CD8-positive, alpha-beta memory T cell (primary cell): ENCODE measurements around the gene PCNT. TPM values are rescaled to one million over a fixed set of nuclear protein-coding genes. Genes with fewer than 3 reads are reported as not detected.

ENCODE experiments used
- CTCF ChIA-PET: fragments of 350-600 bp; sonication (Branson Sonifier 250); formaldehyde crosslinking; loops from one replicate; lab custom pipeline; 2021; ENCODE audit warnings: antibody characterized with exemption; lab: Charles Lee
- POLR2A ChIA-PET: fragments of 350-600 bp; sonication (Branson Sonifier 250); formaldehyde crosslinking; loops from one replicate; lab custom pipeline; 2021; ENCODE audit warnings: antibody characterized with exemption; lab: Charles Lee
- DNase-seq, 5 donors: peaks; one replicate each; pipeline versions ENCODE4 v3.0.0 to v3.0.0-alpha.2; 2020 to 2022; ENCODE audit warnings: mixed read lengths in 1 of 5
- H3K27ac ChIP-seq: one replicate; pipeline ENCODE4 v1.7.0; 2013; ENCODE audit warnings: low read depth, mild to moderate bottlenecking, low read length, moderate library complexity
- H3K27me3 ChIP-seq: 2 replicates; pipeline ENCODE4 v1.7.0; 2013; ENCODE audit warnings: low read length, mild to moderate bottlenecking; ENCODE audit not compliant: insufficient read depth, poor library complexity, severe bottlenecking
- H3K36me3 ChIP-seq: 2 replicates; pipeline ENCODE4 v1.7.0; 2013; ENCODE audit warnings: mild to moderate bottlenecking, low read length, moderate library complexity; ENCODE audit not compliant: insufficient read depth
- H3K4me1 ChIP-seq: 2 replicates; pipeline ENCODE4 v1.7.0; 2013; ENCODE audit warnings: mild to moderate bottlenecking, low read length, moderate library complexity; ENCODE audit not compliant: insufficient read depth
- H3K4me3 ChIP-seq: 2 replicates; pipeline ENCODE4 v1.7.0; 2013; ENCODE audit warnings: mild to moderate bottlenecking, low read length
- H3K9me3 ChIP-seq: 2 replicates; pipeline ENCODE4 v1.7.0; 2013; ENCODE audit warnings: mild to moderate bottlenecking, low read length
- H3K27ac Mint-ChIP-seq, 8 donors: one replicate each; pipeline ENCODE4 v1.8.0; 2020 to 2021; ENCODE audit warnings: mixed read lengths in 8 of 8, mild to moderate bottlenecking in 6 of 8, inconsistent platforms in 3 of 8, moderate library complexity in 3 of 8
- H3K27me3 Mint-ChIP-seq, 2 donors: one replicate each; pipeline ENCODE4 v1.8.0; 2020 to 2021; ENCODE audit warnings: mixed read lengths in 2 of 2, mild to moderate bottlenecking in 1 of 2, moderate library complexity in 1 of 2
- H3K36me3 Mint-ChIP-seq, 3 donors: one replicate each; pipeline ENCODE4 v1.8.0; 2020 to 2021; ENCODE audit warnings: mixed read lengths in 3 of 3, inconsistent platforms in 1 of 3, mild to moderate bottlenecking in 1 of 3
- H3K4me1 Mint-ChIP-seq, 3 donors: one replicate each; pipeline ENCODE4 v1.8.0; 2020 to 2021; ENCODE audit warnings: mixed read lengths in 3 of 3, inconsistent platforms in 1 of 3, mild to moderate bottlenecking in 1 of 3
- H3K4me3 Mint-ChIP-seq, 7 donors: one replicate each; pipeline ENCODE4 v1.8.0; 2020 to 2021; ENCODE audit warnings: mixed read lengths in 7 of 7, mild to moderate bottlenecking in 6 of 7, moderate library complexity in 4 of 7, inconsistent platforms in 2 of 7
- H3K9me3 Mint-ChIP-seq, 5 donors: one replicate each; pipeline ENCODE4 v1.8.0; 2020 to 2022; ENCODE audit warnings: mixed read lengths in 5 of 5, mild to moderate bottlenecking in 3 of 5, moderate library complexity in 2 of 5, inconsistent platforms in 1 of 5
- polyA plus RNA-seq: library from polyadenylated mRNA; unstranded; fragments of 300-500 nt; fragmentation: Illumina TruSeq; gene quantifications from one replicate; pipeline ENCODE4 v1.2.3, GENCODE V29; 2021
- total RNA-seq, 2 experiments: library from RNA; stranded (reverse); gene quantifications; one replicate each; pipeline ENCODE4 v1.2.3, GENCODE V29; 2021

PCNT gene
- total and polyA plus RNA-seq, 3 experiments from 2014 or later: 27.1 to 60.1 (median 54.8) TPM

GRCh38 chr21:46468108-46468774, 144.3 kb downstream of the PCNT start:
- Mint-ChIP-seq H3K9me3 (no peaks in the 10 kb centered on the region), H3K4me3 (no peak overlapping the region), H3K27ac (peak overlapping the region in 6 of 8 donors; percentile 4 to 50 (median 14)), H3K27me3 (no peaks in the 10 kb centered on the region), H3K36me3 (peaks cover 0 to 33% (median 7%) of the 10 kb centered on the region in 3 donors), H3K4me1 (peaks cover 46 to 55% (median 51%) of the 10 kb centered on the region in 3 donors)
- Histone ChIP-seq H3K9me3 (no peaks in the 10 kb centered on the region), H3K36me3 (peaks cover 3% of the 10 kb centered on the region), H3K27me3 (no peaks in the 10 kb centered on the region), H3K4me1 (peaks cover 21% of the 10 kb centered on the region), H3K4me3 (no peak overlapping the region), H3K27ac (no peak overlapping the region)
- ChIA-PET POLR2A (no interaction called here), CTCF (interaction anchor here (1.0 kb wide), 1 partner anchor 9 kb away, joined by 4 read pairs; the partner anchor contains the start of gene DIP2A)
- no peak for DNase-seq

GRCh38 chr21:46469275-46469674, 145.3 kb downstream of the PCNT start:
- no peak for DNase-seq
- H3K27ac Mint-ChIP-seq: peak overlapping the region in 2 of 8 donors; percentile 51 to 76
- H3K36me3 Mint-ChIP-seq: peaks cover 0 to 29% (median 7%) of the 10 kb centered on the region in 3 donors

GRCh38 chr21:46471514-46471913, 147.6 kb downstream of the PCNT start:
- peak overlapping the region in 2 of 7 donors; percentile 18 to 19 for H3K4me3 Mint-ChIP-seq
- Histone ChIP-seq H3K4me3 (no peak overlapping the region), H3K4me1 (peaks cover 21% of the 10 kb centered on the region), H3K27me3 (no peaks in the 10 kb centered on the region), H3K36me3 (no peaks in the 10 kb centered on the region), H3K9me3 (no peaks in the 10 kb centered on the region), H3K27ac (no peak overlapping the region)
- peaks cover 57 to 68% (median 59%) of the 10 kb centered on the region in 3 donors for H3K4me1 Mint-ChIP-seq
- H3K27me3 Mint-ChIP-seq: peaks cover 0 to 2% of the 10 kb centered on the region in 2 donors
- no peak for DNase-seq
- ChIA-PET CTCF (no interaction called here), POLR2A (no interaction called here)
- H3K27ac Mint-ChIP-seq: peak overlapping the region in 4 of 8 donors; percentile 14 to 61 (median 54)
- no peaks in the 10 kb centered on the region for H3K9me3 Mint-ChIP-seq
- peaks cover 0 to 23% (median 5%) of the 10 kb centered on the region in 3 donors for H3K36me3 Mint-ChIP-seq

More at GRCh38 chr21:46469275-46469674, 145.3 kb downstream of the PCNT start:
- ChIA-PET POLR2A (no interaction called here), CTCF (no interaction called here)
- H3K27ac ChIP-seq: no peak overlapping the region
- H3K27me3 ChIP-seq: no peaks in the 10 kb centered on the region
- H3K36me3 ChIP-seq: peaks cover 2% of the 10 kb centered on the region
- H3K4me3 ChIP-seq: no peak overlapping the region
- Mint-ChIP-seq H3K27me3 (peaks cover 0 to 2% of the 10 kb centered on the region in 2 donors), H3K4me1 (peaks cover 52 to 58% (median 56%) of the 10 kb centered on the region in 3 donors), H3K4me3 (no peak overlapping the region), H3K9me3 (no peaks in the 10 kb centered on the region)
- peaks cover 21% of the 10 kb centered on the region for H3K4me1 ChIP-seq
- no peaks in the 10 kb centered on the region for H3K9me3 ChIP-seq

- Mint-ChIP-seq H3K27ac (peak overlapping the region in 4 of 8 donors; percentile 15 to 85 (median 38)), H3K27me3 (peaks cover 0 to 2% of the 10 kb centered on the region in 2 donors), H3K9me3 (no peaks in the 10 kb centered on the region), H3K36me3 (peaks cover 0 to 25% (median 4%) of the 10 kb centered on the region in 3 donors), H3K4me1 (peaks cover 57 to 70% (median 60%) of the 10 kb centered on the region in 3 donors), H3K4me3 (no peak overlapping the region)
- Histone ChIP-seq H3K27ac (no peak overlapping the region), H3K36me3 (no peaks in the 10 kb centered on the region), H3K9me3 (no peaks in the 10 kb centered on the region), H3K4me1 (peaks cover 21% of the 10 kb centered on the region), H3K4me3 (no peak overlapping the region), H3K27me3 (no peaks in the 10 kb centered on the region)
- CTCF ChIA-PET: no interaction called here
- DNase-seq: no peak
- POLR2A ChIA-PET: no interaction called here
These were observed 148.3 kb downstream of the PCNT start for GRCh38 chr21:46472246-46472645.

GRCh38 chr21:46474382-46474781, 150.4 kb downstream of the PCNT start:
- no peak overlapping the region for H3K4me3 ChIP-seq
- H3K4me1 Mint-ChIP-seq: peaks cover 55 to 70% (median 58%) of the 10 kb centered on the region in 3 donors
- CTCF ChIA-PET: no interaction called here
- no peaks in the 10 kb centered on the region for H3K9me3 ChIP-seq
- H3K36me3 Mint-ChIP-seq: peaks cover 0 to 29% (median 2%) of the 10 kb centered on the region in 3 donors
- DNase-seq: no peak
- peaks cover 21% of the 10 kb centered on the region for H3K4me1 ChIP-seq
- H3K27me3 ChIP-seq: no peaks in the 10 kb centered on the region
- H3K4me3 Mint-ChIP-seq: no peak overlapping the region
- H3K27ac ChIP-seq: no peak overlapping the region
- peak overlapping the region in 7 of 8 donors; percentile 4 to 83 (median 36) for H3K27ac Mint-ChIP-seq
- peaks cover 0 to 2% of the 10 kb centered on the region in 2 donors for H3K27me3 Mint-ChIP-seq
- no peaks in the 10 kb centered on the region for H3K9me3 Mint-ChIP-seq
- POLR2A ChIA-PET: no interaction called here
- H3K36me3 ChIP-seq: no peaks in the 10 kb centered on the region

GRCh38 chr21:46475296-46475695, 151.3 kb downstream of the PCNT start:
- H3K36me3 ChIP-seq: no peaks in the 10 kb centered on the region
- peaks cover 0 to 2% of the 10 kb centered on the region in 2 donors for H3K27me3 Mint-ChIP-seq
- DNase-seq: no peak
- POLR2A ChIA-PET: no interaction called here
- H3K4me3 ChIP-seq: no peak overlapping the region
- no peak overlapping the region for H3K4me3 Mint-ChIP-seq
- H3K27me3 ChIP-seq: no peaks in the 10 kb centered on the region
- no peak overlapping the region for H3K27ac ChIP-seq
- peaks cover 21% of the 10 kb centered on the region for H3K4me1 ChIP-seq
- CTCF ChIA-PET: no interaction called here
- H3K9me3 ChIP-seq: no peaks in the 10 kb centered on the region
- H3K27ac Mint-ChIP-seq: peak overlapping the region in 2 of 8 donors; percentile 12 to 61
- peaks cover 0 to 32% (median 2%) of the 10 kb centered on the region in 3 donors for H3K36me3 Mint-ChIP-seq
- H3K9me3 Mint-ChIP-seq: no peaks in the 10 kb centered on the region
- peaks cover 54 to 71% (median 58%) of the 10 kb centered on the region in 3 donors for H3K4me1 Mint-ChIP-seq

GRCh38 chr21:46477765-46478164, 153.8 kb downstream of the PCNT start:
- Histone ChIP-seq H3K4me1 (peaks cover 5% of the 10 kb centered on the region), H3K27ac (no peak overlapping the region), H3K36me3 (no peaks in the 10 kb centered on the region), H3K4me3 (no peak overlapping the region), H3K27me3 (no peaks in the 10 kb centered on the region), H3K9me3 (no peaks in the 10 kb centered on the region)
- Mint-ChIP-seq H3K4me1 (peaks cover 51 to 71% (median 58%) of the 10 kb centered on the region in 3 donors), H3K9me3 (no peaks in the 10 kb centered on the region), H3K27ac (peak overlapping the region in 2 of 8 donors; percentile 28 to 58), H3K4me3 (no peak overlapping the region), H3K27me3 (peaks cover 0 to 3% of the 10 kb centered on the region in 2 donors), H3K36me3 (peaks cover 0 to 42% (median 4%) of the 10 kb centered on the region in 3 donors)
- ChIA-PET POLR2A (no interaction called here), CTCF (no interaction called here)
- DNase-seq: no peak

GRCh38 chr21:46478910-46479309, 155.0 kb downstream of the PCNT start:
- H3K9me3 Mint-ChIP-seq: no peaks in the 10 kb centered on the region
- Histone ChIP-seq H3K36me3 (no peaks in the 10 kb centered on the region), H3K4me1 (peaks cover 10% of the 10 kb centered on the region), H3K27ac (no peak overlapping the region), H3K4me3 (no peak overlapping the region), H3K9me3 (no peaks in the 10 kb centered on the region), H3K27me3 (no peaks in the 10 kb centered on the region)
- no peak for DNase-seq
- no peak overlapping the region for H3K4me3 Mint-ChIP-seq
- POLR2A ChIA-PET: interaction anchor here (0.7 kb wide), 1 partner anchor 155 kb away, joined by 3 read pairs; no protein-coding TSS in a partner anchor
- H3K4me1 Mint-ChIP-seq: peaks cover 60 to 74% (median 67%) of the 10 kb centered on the region in 3 donors
- H3K27ac Mint-ChIP-seq: peak overlapping the region in 3 of 8 donors; percentile 47 to 51 (median 48)
- peaks cover 0 to 49% (median 4%) of the 10 kb centered on the region in 3 donors for H3K36me3 Mint-ChIP-seq
- CTCF ChIA-PET: no interaction called here
- peaks cover 0 to 3% of the 10 kb centered on the region in 2 donors for H3K27me3 Mint-ChIP-seq
